ENCODE data around the gene FBXO47. TPM values are rescaled to one million over a fixed set of nuclear protein-coding genes. Genes with fewer than 3 reads are reported as not detected.

The FBXO47 gene
- total and polyA plus RNA-seq, 12 donors: not detected

DNA sequence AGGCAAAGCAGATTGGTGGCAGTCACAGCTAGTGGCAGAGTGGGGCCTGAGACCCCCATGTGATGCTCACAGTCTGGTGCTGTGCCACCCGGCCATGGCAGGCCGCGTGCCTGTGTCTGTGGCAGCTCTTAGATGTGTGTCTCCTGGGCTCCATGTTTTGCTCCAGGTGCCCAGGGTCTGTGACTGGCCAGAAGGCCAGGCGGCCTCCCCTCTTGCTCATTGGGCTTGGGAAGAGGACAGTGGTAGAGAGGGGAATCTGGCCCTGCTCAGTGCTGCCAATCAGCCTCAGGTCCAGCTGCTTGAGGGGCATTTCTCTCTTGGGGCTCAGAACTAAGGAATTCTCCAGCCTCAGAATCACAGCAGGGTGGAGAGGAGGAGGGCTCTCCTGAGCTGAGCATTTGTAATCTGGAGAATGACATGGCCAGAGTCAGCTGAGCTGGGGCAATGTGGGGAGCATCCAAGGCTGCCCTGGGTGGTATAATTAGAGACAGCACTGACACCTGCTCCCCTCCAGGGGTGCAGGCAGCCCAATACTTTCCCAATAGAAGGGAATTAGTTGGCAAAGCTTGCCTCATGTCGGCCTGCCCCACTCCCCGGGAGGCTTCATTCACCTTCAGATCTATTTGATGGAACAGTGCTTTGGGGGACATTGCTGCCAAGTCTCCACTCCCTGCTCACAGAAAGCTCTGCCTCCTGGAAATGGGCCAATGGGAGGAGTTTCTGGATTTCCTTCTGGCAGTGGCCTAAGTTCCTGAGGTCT is 44.5 kb downstream of the FBXO47 start:
- H3K36me3 ChIP-seq (replicated peaks in 1 of 2): peaks cover 0 to 23% of the 10 kb centered on the region in 2 donors
- H3K9me3 ChIP-seq (replicated peaks in 1 of 3): no peaks in the 10 kb centered on the region
- WGBS, 4 donors: 58 to 87% (median 72%) methylated on average over 1 to 6 of the region's 6 CpGs
- peaks cover 5 to 18% of the 10 kb centered on the region in 2 donors for H3K4me1 ChIP-seq (replicated peaks in 1 of 2)
- intact Hi-C loops (cut with DNase I): no loop called here
- peak; percentile 66 to 86 (median 79) for DNase-seq
- H3K27me3 ChIP-seq: no peaks in the 10 kb centered on the region
- TF ChIP-seq POLR2A (IDR thresholded peaks at IDR 0.05): no peak
- no peak for TF ChIP-seq CTCF (IDR thresholded peaks at IDR 0.05)
- H3K27ac ChIP-seq: peak overlapping the region in 2 of 5 donors; percentile 3 to 17
- H3K4me3 ChIP-seq: no peak overlapping the region

- peaks cover 0 to 31% of the 10 kb centered on the region in 2 donors for H3K36me3 ChIP-seq (replicated peaks in 1 of 2)
- H3K27ac ChIP-seq: peak overlapping the region in 1 of 5 donors; percentile 3
- no peak overlapping the region for H3K4me3 ChIP-seq
- 77 to 85% (median 83%) methylated on average over 12 to 13 of the region's 13 CpGs for WGBS, 4 donors
- peak in 1 of 7 donors; percentile 53 for DNase-seq
- no peaks in the 10 kb centered on the region for H3K9me3 ChIP-seq (replicated peaks in 1 of 3)
- peaks cover 5 to 18% of the 10 kb centered on the region in 2 donors for H3K4me1 ChIP-seq (replicated peaks in 1 of 2)
- TF ChIP-seq CTCF (IDR thresholded peaks at IDR 0.05) (no peak), POLR2A (IDR thresholded peaks at IDR 0.05) (no peak)
- H3K27me3 ChIP-seq: no peaks in the 10 kb centered on the region
- intact Hi-C loops (cut with DNase I): no loop called here
These were observed 45.3 kb downstream of the FBXO47 start for GRCh38 chr17:38921756-38922411.

DNA sequence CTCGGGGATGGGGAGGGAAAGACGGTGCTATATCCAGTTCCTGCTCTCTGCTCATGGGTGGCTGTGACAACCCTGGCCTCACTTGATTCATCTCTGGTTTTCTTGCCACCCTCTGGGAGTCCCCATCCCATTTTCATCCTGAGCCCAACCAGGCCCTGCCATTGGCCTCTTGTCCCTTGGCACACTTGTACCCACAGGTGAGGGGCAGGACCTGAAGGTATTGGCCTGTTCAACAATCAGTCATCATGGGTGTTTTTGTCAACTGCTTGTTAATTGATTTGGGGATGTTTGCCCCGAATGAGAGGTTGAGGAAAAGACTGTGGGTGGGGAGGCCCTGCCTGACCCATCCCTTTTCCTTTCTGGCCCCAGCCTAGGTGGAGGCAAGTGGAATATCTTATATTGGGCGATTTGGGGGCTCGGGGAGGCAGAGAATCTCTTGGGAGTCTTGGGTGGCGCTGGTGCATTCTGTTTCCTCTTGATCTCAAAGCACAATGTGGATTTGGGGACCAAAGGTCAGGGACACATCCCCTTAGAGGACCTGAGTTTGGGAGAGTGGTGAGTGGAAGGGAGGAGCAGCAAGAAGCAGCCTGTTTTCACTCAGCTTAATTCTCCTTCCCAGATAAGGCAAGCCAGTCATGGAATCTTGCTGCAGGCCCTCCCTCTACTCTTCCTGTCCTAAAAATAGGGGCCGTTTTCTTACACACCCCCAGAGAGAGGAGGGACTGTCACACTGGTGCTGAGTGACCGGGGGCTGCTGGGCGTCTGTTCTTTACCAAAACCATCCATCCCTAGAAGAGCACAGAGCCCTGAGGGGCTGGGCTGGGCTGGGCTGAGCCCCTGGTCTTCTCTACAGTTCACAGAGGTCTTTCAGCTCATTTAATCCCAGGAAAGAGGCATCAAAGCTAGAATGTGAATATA is 46.6 kb downstream of the FBXO47 start:
- 66 to 79% (median 74%) methylated on average over 7 to 9 of the region's 9 CpGs for WGBS, 4 donors
- TF ChIP-seq CTCF (IDR thresholded peaks at IDR 0.05) (no peak), POLR2A (IDR thresholded peaks at IDR 0.05) (no peak)
- intact Hi-C loops (cut with DNase I): no loop called here
- H3K9me3 ChIP-seq (replicated peaks in 1 of 3): no peaks in the 10 kb centered on the region
- peaks cover 0 to 42% of the 10 kb centered on the region in 2 donors for H3K36me3 ChIP-seq (replicated peaks in 1 of 2)
- no peaks in the 10 kb centered on the region for H3K27me3 ChIP-seq
- peak in 1 of 7 donors; percentile 40 for DNase-seq
- H3K4me1 ChIP-seq (replicated peaks in 1 of 2): peaks cover 5 to 13% of the 10 kb centered on the region in 2 donors
- H3K27ac ChIP-seq: peak overlapping the region in 1 of 5 donors; percentile 52
- H3K4me3 ChIP-seq: no peak overlapping the region

Measured in adrenal gland (tissue), 12 donors.